ENCODE measurements around the gene MAP2.

The MAP2 gene

GRCh38 chr2:209423562-209424198 is at the start of gene MAP2:
Gene MAP2 (plus strand): TSS chr2:209424047. CDS start chr2:209653171, 229,124 bp downstream.
- peak; percentile 36 to 58 for DNase-seq

GRCh38 chr2:209376686-209377085 is 47.2 kb upstream of the MAP2 start:
- no peak for DNase-seq

GRCh38 chr2:209380293-209380692 is 43.6 kb upstream of the MAP2 start:
- DNase-seq = no peak

DNA sequence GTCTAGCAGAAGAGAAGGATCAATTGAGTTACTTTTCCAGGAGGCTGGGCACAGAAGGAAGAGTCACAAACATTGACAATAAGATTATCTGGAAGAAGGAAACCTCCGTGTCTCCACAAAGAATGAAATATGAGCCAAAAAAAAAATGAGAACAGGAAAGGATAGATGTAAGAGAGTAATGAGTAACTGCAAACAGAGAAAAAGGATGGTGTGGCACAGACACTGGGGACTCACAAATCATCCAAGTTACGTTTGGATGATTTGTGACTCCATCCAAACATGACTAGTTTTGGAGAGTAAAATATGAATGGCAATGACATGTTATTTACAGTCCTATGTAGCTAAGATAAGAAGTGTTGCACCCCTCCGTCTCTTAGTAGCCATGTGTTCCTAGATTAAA is 42.8 kb upstream of the MAP2 start:
- no peak for DNase-seq

GRCh38 chr2:209382775-209383174 is 41.1 kb upstream of the MAP2 start:
- DNase-seq = no peak

- DNase-seq = peak in 1 of 2 experiments; percentile 7
Measured at GRCh38 chr2:209383212-209383611, 40.6 kb upstream of the MAP2 start.

- no peak for DNase-seq
Measured at GRCh38 chr2:209387389-209387788, 36.5 kb upstream of the MAP2 start.

DNA sequence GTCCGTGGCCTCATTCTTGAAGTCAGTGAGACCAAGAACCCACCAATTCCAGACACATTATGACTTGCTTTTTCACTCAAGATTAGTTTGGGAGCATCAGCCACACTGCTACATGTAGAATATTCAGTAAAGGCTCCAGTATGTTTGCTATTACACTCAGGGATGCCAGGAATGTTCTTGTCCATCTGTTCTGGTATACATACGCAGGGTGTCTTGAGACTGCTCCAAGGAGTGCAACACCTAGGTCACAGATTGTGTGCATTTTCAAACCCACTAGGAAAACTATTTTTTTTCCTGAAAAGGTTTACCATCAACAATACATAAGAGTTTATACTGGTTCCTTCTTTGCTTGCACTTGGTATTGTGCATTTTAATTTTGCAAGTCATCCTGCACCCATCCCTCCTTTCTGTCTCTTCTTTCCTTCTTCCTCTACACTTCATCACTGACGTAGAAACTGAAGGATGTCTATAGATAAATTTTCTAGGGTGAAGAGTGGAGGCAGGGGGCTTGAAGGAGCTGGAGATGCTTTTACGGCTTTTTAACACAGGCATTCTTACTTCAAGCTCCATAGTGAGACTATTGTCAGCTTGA is 35.3 kb upstream of the MAP2 start:
- no peak for DNase-seq

GRCh38 chr2:209389171-209389618 is 34.7 kb upstream of the MAP2 start:
- no peak for DNase-seq

- DNase-seq = no peak
Measured at GRCh38 chr2:209390839-209391238, 33.0 kb upstream of the MAP2 start.

DNA sequence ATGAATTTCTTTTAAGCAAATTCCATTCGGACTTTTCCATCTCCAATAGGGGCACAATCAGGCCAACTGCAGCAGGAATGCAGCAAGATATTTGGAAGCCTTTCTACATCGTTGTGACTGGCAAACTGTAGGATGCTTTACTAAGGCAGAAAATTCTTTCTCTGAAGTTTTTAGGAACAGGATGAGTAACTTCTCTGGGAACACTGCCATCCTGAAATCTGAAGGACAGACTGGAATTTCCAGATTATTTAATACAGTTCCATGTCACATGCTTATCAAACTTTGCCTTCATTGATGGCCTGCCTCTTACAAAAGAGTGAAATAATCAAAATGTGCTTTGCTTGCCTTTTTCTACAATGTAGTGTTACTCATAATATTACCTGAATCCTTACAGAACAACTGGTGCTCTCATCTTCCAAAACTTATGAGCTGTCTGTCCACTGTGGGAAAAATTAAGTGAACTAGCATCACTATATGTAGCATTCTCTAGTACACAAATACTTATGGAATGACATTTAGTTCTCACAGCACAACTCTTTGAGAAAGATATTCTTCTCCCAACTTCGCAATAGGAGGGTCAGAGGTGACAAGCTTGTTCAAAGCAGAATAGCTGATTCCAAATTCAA is 32.0 kb upstream of the MAP2 start:
- DNase-seq = no peak

DNA sequence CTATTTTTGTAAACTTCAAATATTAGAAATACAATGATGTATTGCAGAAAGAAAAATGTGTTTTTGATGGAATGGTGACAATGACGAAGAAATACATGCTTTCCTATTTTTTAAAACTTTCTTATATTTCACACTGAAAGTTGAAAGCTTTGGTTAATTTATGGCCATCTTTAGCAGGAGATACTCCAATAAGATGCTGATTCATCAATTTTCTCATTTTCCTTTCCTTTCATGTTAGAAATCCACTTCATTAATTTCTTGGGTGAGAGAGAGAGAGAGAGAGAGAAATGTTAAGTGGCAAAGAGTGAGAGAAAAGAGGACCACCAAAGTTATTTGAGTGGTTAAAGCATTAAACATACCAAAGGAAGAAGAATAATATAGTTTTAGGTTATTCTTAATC is 28.6 kb upstream of the MAP2 start:
- no peak for DNase-seq

- no peak for DNase-seq
Measured at GRCh38 chr2:209395652-209396051, 28.2 kb upstream of the MAP2 start.

- no peak for DNase-seq
Measured at GRCh38 chr2:209398463-209398862, 25.4 kb upstream of the MAP2 start.

DNA sequence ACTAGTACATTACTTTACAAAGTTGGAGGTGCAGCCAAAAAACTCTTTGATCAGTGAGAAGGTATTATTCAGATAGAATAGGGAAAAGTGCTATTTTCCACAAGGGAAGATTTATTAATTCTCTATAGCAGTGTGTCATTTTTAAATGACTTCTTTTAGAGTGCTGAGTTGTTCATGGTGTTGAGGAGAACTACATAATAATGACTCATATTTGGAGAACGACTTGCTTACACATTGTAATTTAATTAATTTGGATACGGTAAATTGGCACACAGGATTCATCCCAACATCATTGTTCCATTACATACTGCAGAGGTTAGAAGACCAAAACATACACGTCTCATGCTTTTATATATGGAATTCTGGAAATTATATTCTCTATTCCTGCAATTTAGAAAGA is 22.1 kb upstream of the MAP2 start:
- DNase-seq = no peak

DNA sequence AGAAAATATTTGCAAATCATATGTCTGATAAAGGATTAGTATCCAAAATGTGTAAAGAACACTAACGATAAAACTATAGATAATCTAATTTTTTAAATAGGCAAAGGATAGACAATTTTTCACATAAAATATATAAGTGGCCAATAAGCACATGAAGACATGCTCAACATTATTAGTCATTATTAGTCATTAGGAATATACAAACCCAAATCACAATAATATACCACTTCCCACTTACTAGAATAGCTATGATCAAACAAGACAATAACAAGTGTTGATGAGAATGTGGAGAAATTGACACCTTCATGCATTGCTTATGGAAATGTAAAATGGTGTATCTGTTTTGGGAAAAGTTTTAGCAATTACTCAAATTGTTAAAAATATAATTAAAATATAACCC is 12.6 kb upstream of the MAP2 start:
- DNase-seq = no peak

DNA sequence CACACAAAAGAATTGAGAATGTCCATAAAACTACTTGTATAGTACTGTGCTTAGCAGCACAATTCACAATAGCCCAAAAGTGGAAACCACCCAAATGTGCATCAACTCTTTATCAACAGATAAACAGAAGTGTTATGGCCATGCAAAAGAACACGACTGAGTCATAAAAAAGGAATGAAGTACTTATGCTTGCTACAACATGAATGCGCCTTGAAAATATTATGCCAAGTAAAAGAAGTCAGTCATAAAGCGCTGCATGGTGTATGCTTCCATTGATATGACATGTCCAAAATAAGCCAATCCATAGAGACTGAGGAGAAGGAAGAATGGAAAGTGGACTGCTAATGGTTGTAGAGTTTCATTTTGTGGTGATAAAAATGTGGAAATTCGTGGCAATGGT is 12.1 kb upstream of the MAP2 start:
- no peak for DNase-seq

- no peak for DNase-seq
Measured at GRCh38 chr2:209413311-209414014, 10.4 kb upstream of the MAP2 start.

DNA sequence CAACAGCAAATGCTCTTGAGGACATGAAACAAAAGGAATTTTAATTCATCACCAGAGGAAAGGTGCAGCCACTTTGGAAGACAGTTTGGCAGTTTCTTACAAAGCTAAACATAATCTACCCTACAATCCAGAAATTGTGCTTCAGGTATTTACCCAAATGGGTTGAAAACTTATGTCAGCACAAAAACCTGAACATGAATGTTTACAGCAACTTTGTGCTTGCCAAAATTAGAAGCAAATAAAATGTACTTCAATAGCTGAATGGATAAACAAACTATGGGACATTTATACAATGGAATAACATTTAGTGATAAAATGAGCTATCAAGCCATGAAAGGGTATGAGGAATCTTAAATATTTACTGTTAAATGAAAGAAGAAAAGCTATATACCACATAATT is 6.9 kb upstream of the MAP2 start:
- DNase-seq = no peak

- DNase-seq = no peak
Measured at GRCh38 chr2:209422191-209422754, 1.6 kb upstream of the MAP2 start.

- DNase-seq = no peak
Measured at GRCh38 chr2:209424199-209424701, 403 bp downstream of the MAP2 start.

GRCh38 chr2:209424781-209425470 is 1.1 kb downstream of the MAP2 start:
- DNase-seq = no peak
